HepG2 (cell line): Measurements from ENCODE around the gene SH2D6. TPM values are rescaled to one million over a fixed set of nuclear protein-coding genes. Genes with fewer than 3 reads are reported as not detected.
A peak's percentile ranks its signal among the peaks of the same experiment; 100 is the strongest.

Experiments used
- ARID2 ChIP-seq: sonication (generic); formaldehyde crosslinking; IDR thresholded peaks from 2 replicates; pipeline ENCODE4 v1.8.1; 2022; ENCODE audit warnings: mild to moderate bottlenecking, missing genetic modification reagents, borderline replicate concordance
- ARNT2 ChIP-seq: sonication (generic); formaldehyde crosslinking; IDR thresholded peaks from 2 replicates; pipeline ENCODE4 v1.8.0; 2022; ENCODE audit warnings: mild to moderate bottlenecking, low read depth, missing genetic modification reagents, moderate library complexity
- DNMT1 ChIP-seq: sonication (generic); formaldehyde crosslinking; IDR thresholded peaks from 2 replicates; pipeline ENCODE4 v1.5.1; 2020; ENCODE audit warnings: mild to moderate bottlenecking, missing genetic modification reagents
- GZF1 ChIP-seq: sonication (generic); formaldehyde crosslinking; IDR thresholded peaks from 2 replicates; pipeline ENCODE4 v1.5.1; 2020; ENCODE audit warnings: mild to moderate bottlenecking, missing genetic modification reagents
- HDAC1 ChIP-seq: sonication (generic); formaldehyde crosslinking; IDR thresholded peaks from 2 replicates; pipeline ENCODE4 v1.5.1; 2020; ENCODE audit warnings: mild to moderate bottlenecking, missing genetic modification reagents
- HMG20A ChIP-seq: IDR thresholded peaks from 2 replicates; pipeline ENCODE4 v1.6.1; 2016; ENCODE audit warnings: borderline replicate concordance
- IRF9 ChIP-seq: sonication (generic); formaldehyde crosslinking; IDR thresholded peaks from 2 replicates; pipeline ENCODE4 v1.8.0; 2022; ENCODE audit warnings: missing genetic modification reagents, mild to moderate bottlenecking, borderline replicate concordance
- NFE2 ChIP-seq: sonication (generic); formaldehyde crosslinking; IDR thresholded peaks from 2 replicates; pipeline ENCODE4 v1.4.0; 2020; ENCODE audit warnings: missing genetic modification reagents
- PATZ1 ChIP-seq: sonication (generic); formaldehyde crosslinking; IDR thresholded peaks from 2 replicates; pipeline ENCODE4 v1.4.0; 2020; ENCODE audit warnings: missing genetic modification reagents
- PAXIP1 ChIP-seq: sonication (generic); formaldehyde crosslinking; conservative IDR thresholded peaks from 2 replicates; pipeline ENCODE4 v1.4.0; 2020; ENCODE audit warnings: mild to moderate bottlenecking, missing genetic modification reagents, moderate library complexity
- POLR2A ChIP-seq, 2 experiments: IDR thresholded peaks; 2 replicates each; pipeline ENCODE4 v1.6.1; 2011; ENCODE audit warnings: low read depth in 2 of 2, low read length in 2 of 2, mild to moderate bottlenecking in 1 of 2, moderate library complexity in 1 of 2; ENCODE audit not compliant: insufficient read depth in 1 of 2
- SATB2 ChIP-seq: sonication (generic); formaldehyde crosslinking; IDR thresholded peaks from 2 replicates; pipeline ENCODE4 v1.5.0; 2020; ENCODE audit warnings: missing genetic modification reagents
- SNAI1 ChIP-seq: sonication (generic); formaldehyde crosslinking; IDR thresholded peaks from 2 replicates; pipeline ENCODE4 v1.5.0; 2020; ENCODE audit warnings: mild to moderate bottlenecking, missing genetic modification reagents, borderline replicate concordance
- TBX3 ChIP-seq: fragments of 450-650 bp; IDR thresholded peaks from 2 replicates; pipeline ENCODE4 v1.6.1; 2017; ENCODE audit warnings: antibody characterized with exemption, mild to moderate bottlenecking, inconsistent platforms, borderline replicate concordance
- THRA ChIP-seq: sonication (generic); formaldehyde crosslinking; IDR thresholded peaks from 2 replicates; pipeline ENCODE4 v1.4.0; 2020; ENCODE audit warnings: missing genetic modification reagents, borderline replicate concordance
- ZC3H4 ChIP-seq: sonication (generic); formaldehyde crosslinking; IDR thresholded peaks from 2 replicates; pipeline ENCODE4 v1.4.0; 2020; ENCODE audit warnings: missing genetic modification reagents, borderline replicate concordance
- ZFP1 ChIP-seq: IDR thresholded peaks from 2 replicates; pipeline ENCODE4 v1.6.1; 2016
- ZNF10 ChIP-seq: sonication (generic); formaldehyde crosslinking; IDR thresholded peaks from 2 replicates; pipeline ENCODE4 v1.4.0; 2020; ENCODE audit warnings: mild to moderate bottlenecking, low read depth, missing genetic modification reagents, borderline replicate concordance
- ZNF792 ChIP-seq: IDR thresholded peaks from 2 replicates; pipeline ENCODE4 v1.6.1; 2016
- ZNF883 ChIP-seq: sonication (generic); formaldehyde crosslinking; IDR thresholded peaks from 2 replicates; pipeline ENCODE4 v1.5.1; 2020; ENCODE audit warnings: mild to moderate bottlenecking, missing genetic modification reagents; ENCODE audit errors: not compliant biosample characterization
- ZSCAN5A ChIP-seq: sonication (generic); formaldehyde crosslinking; IDR thresholded peaks from 2 replicates; pipeline ENCODE4 v1.8.0; 2022; ENCODE audit warnings: mild to moderate bottlenecking, missing genetic modification reagents, borderline replicate concordance
- polyA plus RNA-seq, 8 experiments: library from polyadenylated mRNA; depleted of rRNA in 3 of 8; stranded (reverse) in 7 of 8; unstranded in 1 of 8; fragments of >200 nt; fragmentation: Illumina TruSeq in 4 of 8; extraction: Trizol in 4 of 8; gene quantifications; 2 replicates each; pipeline versions ENCODE4 v1.2.1 to v1.2.3, GENCODE V29; 2011 to 2016; ENCODE audit warnings: low read depth in 4 of 8, missing spikeins in 1 of 8, mixed read lengths in 1 of 8; ENCODE audit not compliant: insufficient read depth in 1 of 8
- total RNA-seq, 5 experiments: library from RNA; depleted of rRNA; stranded (reverse); fragments of >200 nt; fragmentation: Illumina TruSeq; extraction: Trizol; gene quantifications; 2 replicates each; pipeline ENCODE4 v1.2.3, GENCODE V29; 2016; ENCODE audit warnings: low read depth in 1 of 5

The SH2D6 gene
- total and polyA plus RNA-seq, 2 of the 13 experiments (the other 11 are each of a cell fraction or from before 2014, with no cell fraction given): 0.11 to 0.26 TPM

GRCh38 chr2:85475799-85476490 lies 57.4 kb downstream of the SH2D6 start (continued):
- TF ChIP-seq SATB2 (CRISPR knock-in tag) (no peak), THRA (CRISPR knock-in tag) (peak; percentile 52; the same call in 1 of the 2 replicates), ZNF792 (no peak), ZSCAN5A (CRISPR knock-in tag) (no peak), IRF9 (CRISPR knock-in tag) (no peak), HMG20A (CRISPR knock-in tag) (no peak), ZNF883 (CRISPR knock-in tag) (no peak), ZC3H4 (CRISPR knock-in tag) (no peak), SNAI1 (CRISPR knock-in tag) (no peak), POLR2A (IDR thresholded peaks at IDR 0.05; ENCODE audit: insufficient read depth in 1 of 2, low read depth in 2 of 2, low read length in 2 of 2) (no peak), PAXIP1 (peak; percentile 70), ARNT2 (CRISPR knock-in tag) (no peak), HDAC1 (CRISPR knock-in tag) (no peak), ZFP1 (no peak), PATZ1 (CRISPR knock-in tag) (no peak), GZF1 (CRISPR knock-in tag) (no peak), NFE2 (no peak), TBX3 (no peak), ARID2 (CRISPR knock-in tag) (no peak), DNMT1 (CRISPR knock-in tag) (no peak), ZNF10 (CRISPR knock-in tag) (no peak)
